ENCODE results near the gene CCDC180. TPM values are rescaled to one million over a fixed set of nuclear protein-coding genes. Genes with fewer than 3 reads are reported as not detected.
A peak's percentile ranks its signal among the peaks of the same experiment; 100 is the strongest.

CCDC180 gene
- total RNA-seq, 1 donor from 2014 or later, result 13.1 TPM

DNA sequence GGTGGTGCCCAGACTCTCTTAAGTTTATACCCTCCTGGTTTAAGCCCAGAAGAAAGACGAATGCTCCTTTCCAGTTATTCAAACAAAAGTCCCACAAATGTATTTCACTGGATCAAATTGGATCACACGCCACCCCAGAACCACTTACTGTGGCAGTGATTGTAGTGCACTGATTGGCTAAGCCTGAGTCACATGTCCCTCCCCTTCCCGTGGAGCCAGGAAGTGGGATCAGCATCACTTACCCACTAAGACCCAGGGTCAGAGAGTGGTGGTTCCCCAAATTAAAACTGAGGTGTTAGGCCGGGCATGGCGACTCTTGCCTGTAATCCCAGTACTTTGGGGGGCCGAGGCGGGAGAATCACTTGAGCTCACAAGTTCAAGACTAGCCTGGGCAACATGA is 29.5 kb upstream of the CCDC180 start:
- Mint-ChIP-seq H3K9me3 (ENCODE audit: unreplicated experiment) (peaks cover 3% of the 10 kb centered on the region), H3K4me1 (ENCODE audit: low read depth, unreplicated experiment) (no peaks in the 10 kb centered on the region), H3K4me3 (ENCODE audit: unreplicated experiment) (no peak overlapping the region), H3K36me3 (ENCODE audit: unreplicated experiment) (no peaks in the 10 kb centered on the region), H3K27me3 (ENCODE audit: unreplicated experiment) (no peaks in the 10 kb centered on the region), H3K27ac (ENCODE audit: unreplicated experiment) (no peak overlapping the region)
- no peak for DNase-seq
- TF ChIP-seq, protein P1, sequence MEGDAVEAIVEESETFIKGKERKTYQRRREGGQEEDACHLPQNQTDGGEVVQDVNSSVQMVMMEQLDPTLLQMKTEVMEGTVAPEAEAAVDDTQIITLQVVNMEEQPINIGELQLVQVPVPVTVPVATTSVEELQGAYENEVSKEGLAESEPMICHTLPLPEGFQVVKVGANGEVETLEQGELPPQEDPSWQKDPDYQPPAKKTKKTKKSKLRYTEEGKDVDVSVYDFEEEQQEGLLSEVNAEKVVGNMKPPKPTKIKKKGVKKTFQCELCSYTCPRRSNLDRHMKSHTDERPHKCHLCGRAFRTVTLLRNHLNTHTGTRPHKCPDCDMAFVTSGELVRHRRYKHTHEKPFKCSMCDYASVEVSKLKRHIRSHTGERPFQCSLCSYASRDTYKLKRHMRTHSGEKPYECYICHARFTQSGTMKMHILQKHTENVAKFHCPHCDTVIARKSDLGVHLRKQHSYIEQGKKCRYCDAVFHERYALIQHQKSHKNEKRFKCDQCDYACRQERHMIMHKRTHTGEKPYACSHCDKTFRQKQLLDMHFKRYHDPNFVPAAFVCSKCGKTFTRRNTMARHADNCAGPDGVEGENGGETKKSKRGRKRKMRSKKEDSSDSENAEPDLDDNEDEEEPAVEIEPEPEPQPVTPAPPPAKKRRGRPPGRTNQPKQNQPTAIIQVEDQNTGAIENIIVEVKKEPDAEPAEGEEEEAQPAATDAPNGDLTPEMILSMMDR (IDR thresholded peaks at IDR 0.05; ENCODE audit: partially characterized antibody, unreplicated experiment), result no peak

DNA sequence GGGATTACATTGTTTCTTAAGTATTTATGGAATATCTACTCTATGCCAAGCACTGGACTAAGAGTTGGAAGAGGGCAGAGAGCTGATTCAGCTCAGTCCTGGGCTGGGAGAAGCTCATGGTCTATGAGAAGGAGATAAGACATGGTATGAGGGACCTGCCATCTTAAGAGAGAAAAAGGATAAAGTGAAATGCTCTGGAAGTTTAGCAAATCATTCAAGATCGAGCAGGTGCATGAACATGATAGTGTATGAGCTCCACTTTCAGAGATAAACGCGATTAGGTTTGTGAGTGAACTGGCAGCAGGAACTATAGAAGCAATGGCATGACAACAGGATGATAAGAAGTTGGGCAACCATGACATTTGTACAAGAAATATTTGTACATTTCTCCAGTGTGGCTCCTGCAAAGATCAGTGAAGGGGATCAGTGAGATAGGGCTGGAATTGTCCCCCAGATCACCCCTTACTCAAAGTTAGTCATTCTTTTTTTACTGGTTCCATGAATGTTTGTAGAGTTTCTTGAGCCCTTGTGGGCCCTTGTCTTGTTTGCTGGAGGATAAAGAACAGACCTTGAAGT is 26.6 kb upstream of the CCDC180 start:
- Mint-ChIP-seq H3K36me3 (ENCODE audit: unreplicated experiment) (peaks cover 13% of the 10 kb centered on the region), H3K27me3 (ENCODE audit: unreplicated experiment) (no peaks in the 10 kb centered on the region), H3K4me3 (ENCODE audit: unreplicated experiment) (no peak overlapping the region), H3K27ac (ENCODE audit: unreplicated experiment) (no peak overlapping the region), H3K4me1 (ENCODE audit: low read depth, unreplicated experiment) (no peaks in the 10 kb centered on the region), H3K9me3 (ENCODE audit: unreplicated experiment) (no peaks in the 10 kb centered on the region)
- DNase-seq, result no peak
- TF ChIP-seq, protein P1 (IDR thresholded peaks at IDR 0.05; ENCODE audit: partially characterized antibody, unreplicated experiment), result no peak

DNA sequence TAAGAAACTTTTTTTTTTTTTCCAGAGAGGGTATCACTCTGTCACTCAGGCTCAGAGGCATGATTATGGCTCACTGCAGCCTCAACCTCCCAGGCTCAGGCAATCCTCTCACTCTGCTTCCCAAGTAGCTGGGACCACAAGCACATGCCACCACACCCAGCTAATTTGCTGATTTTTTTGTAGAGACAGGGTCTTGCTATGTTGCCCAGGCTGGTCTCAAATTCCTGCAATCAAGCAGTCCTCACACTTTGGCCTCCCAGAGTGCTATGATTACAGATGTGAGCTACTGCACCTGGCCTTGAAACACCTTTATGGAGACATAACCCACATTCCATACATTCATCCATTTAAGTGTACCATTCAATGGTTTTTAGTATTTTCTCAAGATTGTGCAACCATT is 23.7 kb upstream of the CCDC180 start:
- no peaks in the 10 kb centered on the region for H3K4me1 Mint-ChIP-seq (ENCODE audit: low read depth, unreplicated experiment)
- TF ChIP-seq, protein P1 (IDR thresholded peaks at IDR 0.05; ENCODE audit: partially characterized antibody, unreplicated experiment), result no peak
- H3K4me3 Mint-ChIP-seq (ENCODE audit: unreplicated experiment), result no peak overlapping the region
- no peaks in the 10 kb centered on the region for H3K9me3 Mint-ChIP-seq (ENCODE audit: unreplicated experiment)
- no peaks in the 10 kb centered on the region for H3K27me3 Mint-ChIP-seq (ENCODE audit: unreplicated experiment)
- DNase-seq, result no peak
- H3K36me3 Mint-ChIP-seq (ENCODE audit: unreplicated experiment), result peaks cover 32% of the 10 kb centered on the region
- H3K27ac Mint-ChIP-seq (ENCODE audit: unreplicated experiment), result no peak overlapping the region

DNA sequence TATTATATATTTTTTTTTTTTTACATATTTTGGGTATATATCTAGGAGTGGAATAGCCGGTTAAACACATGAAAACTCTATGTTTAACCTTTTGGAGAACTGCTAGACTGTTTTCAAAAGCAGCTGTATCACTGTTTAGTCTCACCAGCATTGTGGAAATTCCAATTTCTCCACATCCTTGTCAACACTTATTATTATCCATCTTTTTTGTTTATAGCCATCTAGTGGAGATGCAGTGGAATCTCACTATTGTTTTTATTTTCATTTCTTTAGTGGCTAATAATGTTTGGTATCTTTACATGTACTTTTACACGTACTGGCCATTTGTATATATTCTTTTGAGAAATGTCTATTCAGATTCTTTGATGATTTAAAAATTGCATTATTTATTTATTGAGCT is 22.7 kb upstream of the CCDC180 start:
- DNase-seq, result no peak
- H3K36me3 Mint-ChIP-seq (ENCODE audit: unreplicated experiment), result peaks cover 32% of the 10 kb centered on the region
- TF ChIP-seq, protein P1 (IDR thresholded peaks at IDR 0.05; ENCODE audit: partially characterized antibody, unreplicated experiment), result peak; percentile 29
- H3K27me3 Mint-ChIP-seq (ENCODE audit: unreplicated experiment), result no peaks in the 10 kb centered on the region
- H3K9me3 Mint-ChIP-seq (ENCODE audit: unreplicated experiment), result no peaks in the 10 kb centered on the region
- H3K27ac Mint-ChIP-seq (ENCODE audit: unreplicated experiment), result no peak overlapping the region
- no peak overlapping the region for H3K4me3 Mint-ChIP-seq (ENCODE audit: unreplicated experiment)
- no peaks in the 10 kb centered on the region for H3K4me1 Mint-ChIP-seq (ENCODE audit: low read depth, unreplicated experiment)

DNA sequence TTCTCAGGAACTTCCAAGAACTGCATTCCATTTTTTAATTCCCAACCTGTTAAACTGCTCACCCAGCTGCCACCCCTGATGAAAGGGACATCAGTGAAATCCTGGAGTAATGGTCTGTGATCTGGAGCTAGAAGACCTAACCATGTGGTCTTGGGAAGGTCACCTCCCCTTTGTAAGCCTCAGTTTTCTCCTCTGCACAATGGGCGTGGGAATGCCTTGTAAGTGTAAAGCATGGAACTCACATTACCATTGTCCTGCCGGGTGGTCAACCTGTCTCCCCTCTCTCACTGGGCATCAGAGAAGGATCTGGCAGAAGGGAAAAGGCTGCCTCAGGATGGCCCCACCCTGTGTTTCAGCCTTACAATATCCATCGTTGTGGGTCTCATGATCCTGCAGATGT is 15.3 kb upstream of the CCDC180 start:
- peaks cover 2% of the 10 kb centered on the region for H3K9me3 Mint-ChIP-seq (ENCODE audit: unreplicated experiment)
- H3K27me3 Mint-ChIP-seq (ENCODE audit: unreplicated experiment), result no peaks in the 10 kb centered on the region
- H3K36me3 Mint-ChIP-seq (ENCODE audit: unreplicated experiment), result peaks cover 17% of the 10 kb centered on the region
- no peak for DNase-seq
- peaks cover 5% of the 10 kb centered on the region for H3K4me1 Mint-ChIP-seq (ENCODE audit: low read depth, unreplicated experiment)
- TF ChIP-seq, protein P1 (IDR thresholded peaks at IDR 0.05; ENCODE audit: partially characterized antibody, unreplicated experiment), result no peak
- H3K27ac Mint-ChIP-seq (ENCODE audit: unreplicated experiment), result no peak overlapping the region
- no peak overlapping the region for H3K4me3 Mint-ChIP-seq (ENCODE audit: unreplicated experiment)

Data from glutamatergic neuron (in vitro differentiated cells).